Glomerular visceral epithelial cell (primary cell): ENCODE data around the gene CPAMD8.

Experiments
- DNase-seq: peaks from one replicate; pipeline ENCODE4 v3.0.0-alpha.2; 2016; ENCODE audit errors: extremely low spot score

CPAMD8 gene

DNA sequence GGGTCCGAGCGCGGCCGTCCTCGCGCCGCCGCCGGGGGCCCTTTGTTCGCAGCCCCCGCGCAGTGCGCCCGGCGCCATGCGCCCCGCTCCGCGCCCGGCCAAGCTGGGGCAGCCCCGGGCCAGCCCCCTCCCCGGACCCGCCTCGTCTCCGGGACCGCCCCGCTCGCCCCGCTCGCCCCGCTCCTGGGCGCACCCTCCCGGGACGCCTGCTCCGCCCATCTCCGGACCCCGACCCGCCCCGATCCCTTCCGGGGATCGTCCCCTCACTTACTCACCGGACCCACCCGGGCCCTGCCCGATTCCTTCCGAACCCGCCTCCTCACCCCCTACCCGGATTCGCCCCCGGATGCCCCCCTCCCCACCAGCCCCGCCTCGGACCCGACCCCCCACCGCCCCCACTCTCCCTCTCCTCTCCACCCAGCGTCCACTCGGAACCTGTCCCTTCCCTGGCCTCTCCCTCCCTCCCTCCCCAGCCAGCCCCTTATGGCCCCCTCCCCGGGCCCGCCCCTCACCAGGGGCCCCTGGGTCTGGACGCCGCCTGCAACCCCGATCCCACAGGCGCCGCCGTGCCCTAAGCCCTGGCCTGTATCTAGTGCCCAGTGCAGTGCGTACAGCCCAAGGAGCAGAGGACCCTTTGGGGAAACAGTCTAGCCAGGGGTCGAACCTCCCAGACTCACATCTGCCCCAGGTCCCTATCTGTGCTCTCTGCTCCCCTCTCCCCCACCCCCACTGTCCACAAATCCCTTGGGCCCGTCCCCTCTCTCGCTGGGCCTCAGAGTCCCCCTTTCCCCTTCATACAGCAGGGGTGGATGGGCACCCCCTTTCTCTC, at the start of gene CPAMD8:
Gene CPAMD8 (minus strand): TSS at position 105 of the 829 bp plus-strand sequence. CDS start 168 bp downstream, outside the sequence.
- DNase-seq: no peak

DNA sequence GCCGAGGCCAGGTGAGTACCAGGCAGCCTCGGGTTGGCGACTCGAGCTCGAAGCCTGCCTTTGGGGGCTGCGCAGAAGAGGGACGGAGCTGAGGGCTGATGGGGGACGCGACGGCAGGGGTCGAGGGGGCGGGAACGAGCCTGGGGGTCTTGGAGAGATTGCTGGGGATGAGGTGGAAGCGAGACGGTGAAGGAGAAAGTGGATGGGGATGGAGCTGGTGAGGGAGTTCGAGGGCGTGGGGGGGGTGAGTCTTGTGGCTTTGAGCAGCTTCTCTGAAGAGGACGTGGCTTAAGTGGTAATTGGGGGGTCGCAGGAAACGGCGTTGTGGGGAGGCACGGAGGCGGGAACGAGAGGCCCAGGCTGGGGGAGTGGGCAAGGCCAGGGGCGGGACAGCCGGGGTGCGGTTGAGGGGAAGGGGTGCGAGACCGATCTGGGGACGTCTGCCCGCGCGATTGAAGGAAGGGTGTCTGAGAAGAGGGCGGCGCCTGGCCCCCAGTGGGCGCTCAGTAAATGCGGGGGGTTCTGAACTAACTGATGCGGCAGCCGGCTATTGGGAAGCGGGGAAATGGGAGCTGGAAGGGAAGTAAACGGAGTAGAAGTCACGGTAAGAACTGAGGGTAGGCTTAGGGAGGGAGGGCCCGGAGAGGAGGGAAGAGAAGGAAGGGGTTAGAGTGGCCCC, 49.4 kb upstream of the CPAMD8 start:
- peak; percentile 47 for DNase-seq

DNA sequence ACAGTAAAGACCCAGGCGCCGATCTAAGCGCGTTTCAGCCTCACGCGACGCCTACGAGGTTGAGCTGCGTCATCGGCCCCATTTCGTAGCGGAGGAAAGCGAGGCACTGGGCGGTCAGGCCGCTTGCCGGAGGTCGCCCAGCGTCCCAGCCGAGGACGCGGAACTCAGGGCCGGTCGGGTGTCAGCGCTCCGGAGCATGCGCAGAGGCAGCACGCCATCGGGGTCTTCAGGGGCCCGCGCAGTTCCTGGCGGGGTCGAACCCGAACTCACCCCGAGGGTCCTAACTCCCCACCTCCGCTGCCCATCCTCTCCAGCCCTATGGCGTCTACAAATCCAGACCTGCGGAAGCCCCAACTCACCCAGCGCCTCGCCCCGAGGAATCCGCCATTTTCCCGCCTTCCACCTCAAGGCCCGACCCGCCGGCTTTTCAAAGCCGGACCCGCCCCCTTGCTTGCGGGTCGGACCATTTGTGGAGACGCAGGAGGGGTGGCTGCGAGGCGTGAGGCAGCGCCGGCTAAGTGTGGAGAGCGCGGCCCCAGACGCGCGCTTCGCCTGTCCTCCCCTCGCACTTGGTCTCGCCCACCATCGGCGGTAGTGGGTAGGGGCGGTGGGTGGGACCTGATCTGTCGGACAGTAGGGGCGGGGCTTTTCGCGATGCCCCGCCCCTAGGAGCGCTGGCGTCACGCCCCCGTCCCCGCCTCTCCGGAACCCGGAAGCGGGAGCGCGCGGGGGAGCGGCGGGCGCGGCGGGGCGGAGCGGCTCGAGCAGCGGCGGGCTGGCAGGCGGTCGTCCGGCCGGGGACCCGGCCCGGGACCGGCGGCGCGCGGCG, 48.6 kb upstream of the CPAMD8 start, which contains the start of the genes HAUS8 and MYO9B:
Gene HAUS8 (minus strand): TSS at position 418 of the 829 bp plus-strand sequence. CDS start 30 bp downstream, at position 388.
Gene MYO9B (plus strand): TSS at position 743 of the 829 bp plus-strand sequence. CDS start 25,941 bp downstream, outside the sequence.
- peak; percentile 100 for DNase-seq

DNA sequence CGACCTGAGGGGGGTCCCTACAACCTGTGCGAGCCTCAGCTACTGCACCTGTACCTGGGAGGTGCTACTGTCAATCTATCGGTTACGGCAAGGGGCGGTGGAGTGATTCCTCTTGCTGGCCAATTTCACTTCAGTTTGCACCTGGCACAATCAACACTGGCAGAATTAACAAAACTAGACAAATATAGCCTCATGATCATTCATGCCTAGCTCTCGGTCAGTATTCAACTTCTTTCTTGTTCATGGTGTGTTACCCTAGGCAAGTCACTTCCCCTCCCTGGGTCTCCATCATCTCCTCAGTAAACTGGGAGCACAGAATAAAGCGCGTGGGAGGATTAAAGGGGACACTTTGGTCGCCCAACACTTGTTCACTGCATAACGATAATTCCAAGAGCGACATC, 48.0 kb upstream of the CPAMD8 start:
- DNase-seq: no peak

DNA sequence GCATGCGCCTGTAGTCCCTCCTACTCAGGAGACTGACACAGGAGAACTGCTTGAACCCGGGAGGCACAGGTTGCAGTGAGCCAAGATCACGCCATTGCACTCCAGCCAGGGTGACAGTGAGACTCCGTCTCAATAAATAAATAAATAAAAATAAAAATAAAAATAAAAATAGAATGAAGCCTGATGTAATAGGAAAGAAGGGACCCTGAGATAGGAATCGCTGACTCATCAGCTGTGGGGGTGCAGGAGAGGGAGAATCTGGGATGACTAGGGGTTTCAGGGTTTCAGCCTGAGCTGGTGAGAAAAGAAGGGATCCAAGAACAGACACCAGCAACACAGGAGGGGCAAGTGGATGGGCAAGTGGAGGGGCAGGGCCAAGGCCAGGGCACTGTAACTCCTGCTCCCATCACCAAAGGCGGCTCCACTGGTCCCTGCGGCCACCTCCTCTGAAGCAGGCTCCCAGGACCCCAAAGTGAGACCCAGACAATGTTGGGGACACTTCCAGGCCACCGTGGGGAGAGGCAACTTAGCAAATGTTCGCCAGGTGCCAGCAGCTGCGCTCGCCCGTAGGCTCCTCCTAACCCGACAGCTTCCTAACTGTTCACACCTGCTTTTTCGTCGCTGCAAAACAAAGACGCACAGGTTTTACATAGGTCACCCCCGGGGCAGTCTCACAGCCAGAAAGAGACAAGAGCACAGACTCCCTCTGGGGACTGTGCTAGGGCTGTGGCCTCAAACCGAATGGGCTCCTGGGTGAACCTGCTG, 47.4 kb upstream of the CPAMD8 start:
- no peak for DNase-seq

DNA sequence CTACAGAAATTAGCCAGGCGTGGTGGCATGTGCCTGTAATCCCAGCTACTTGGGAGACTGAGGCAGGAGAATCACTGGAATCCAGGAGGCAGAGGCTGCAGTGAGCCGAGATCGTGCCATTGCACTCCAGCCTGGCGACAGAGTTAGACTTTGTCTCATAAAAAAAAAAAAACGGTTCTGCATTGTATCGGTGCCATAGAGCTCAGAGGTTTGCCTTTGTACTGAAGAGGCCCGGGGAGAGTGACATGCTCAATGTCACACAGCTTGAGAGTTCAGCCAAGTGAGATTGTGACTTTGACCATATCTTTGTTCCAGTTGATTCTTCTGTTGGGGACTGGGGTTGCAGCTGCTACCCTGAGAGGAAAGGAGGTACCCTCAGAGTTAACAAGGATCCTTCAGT, 44.3 kb upstream of the CPAMD8 start:
- no peak for DNase-seq

DNA sequence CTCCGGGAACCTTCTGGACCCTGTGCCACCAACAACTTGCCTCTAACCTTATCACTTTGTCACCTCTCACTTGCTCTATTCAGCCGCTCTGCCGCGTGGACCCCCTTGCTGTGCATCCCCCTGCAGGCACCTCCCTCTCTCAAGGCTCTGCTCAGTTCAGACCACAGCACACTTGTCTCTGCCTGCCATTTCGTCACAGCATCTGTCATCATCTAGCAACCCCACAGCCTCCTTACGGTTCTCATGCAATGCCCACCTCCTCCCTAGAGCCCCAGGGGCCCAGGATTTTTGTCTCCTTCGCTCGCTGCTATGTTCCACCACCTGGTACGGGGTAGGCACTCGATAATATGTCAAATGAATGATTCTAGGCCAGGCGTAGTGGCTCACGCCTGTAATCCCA, 43.8 kb upstream of the CPAMD8 start:
- no peak for DNase-seq

DNA sequence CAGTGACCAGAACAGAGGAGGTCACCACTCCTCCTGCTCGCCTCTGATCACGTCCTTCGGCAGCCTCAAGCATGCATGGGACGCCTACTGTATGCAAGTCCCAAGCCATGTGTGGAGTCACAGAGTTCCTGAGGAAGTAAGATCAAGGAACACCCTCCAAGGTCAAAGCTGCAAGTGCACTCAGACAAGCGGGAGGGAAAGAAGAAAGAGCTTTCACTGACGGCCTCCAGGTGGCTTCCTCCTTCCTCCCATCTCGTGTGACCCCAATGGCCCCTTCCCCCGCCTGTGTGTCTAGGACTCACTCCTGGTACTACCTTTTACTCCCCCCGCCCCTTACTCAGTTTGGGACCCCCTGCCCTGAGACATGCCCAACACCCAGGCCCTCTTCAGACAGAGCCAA, 42.6 kb upstream of the CPAMD8 start:
- no peak for DNase-seq

DNA sequence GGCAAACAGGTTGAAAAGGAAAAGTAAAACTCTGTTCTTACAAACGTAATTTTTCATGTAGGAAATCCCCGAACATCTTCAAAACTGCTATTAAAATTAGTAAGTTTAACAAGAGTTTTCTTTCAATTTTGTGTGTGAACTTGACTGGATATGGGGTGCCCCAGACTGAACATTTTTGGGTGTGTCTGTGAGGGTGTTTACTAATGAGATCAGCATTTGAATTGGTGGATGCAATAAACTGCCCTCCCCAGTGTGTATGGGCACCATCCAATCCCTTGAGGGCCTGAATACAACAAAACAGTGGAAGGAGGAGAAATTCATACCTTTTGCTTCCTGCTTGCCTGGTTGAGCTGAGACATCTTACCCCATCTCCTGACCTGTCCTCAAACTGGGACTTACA, 36.8 kb upstream of the CPAMD8 start:
- DNase-seq: no peak

DNA sequence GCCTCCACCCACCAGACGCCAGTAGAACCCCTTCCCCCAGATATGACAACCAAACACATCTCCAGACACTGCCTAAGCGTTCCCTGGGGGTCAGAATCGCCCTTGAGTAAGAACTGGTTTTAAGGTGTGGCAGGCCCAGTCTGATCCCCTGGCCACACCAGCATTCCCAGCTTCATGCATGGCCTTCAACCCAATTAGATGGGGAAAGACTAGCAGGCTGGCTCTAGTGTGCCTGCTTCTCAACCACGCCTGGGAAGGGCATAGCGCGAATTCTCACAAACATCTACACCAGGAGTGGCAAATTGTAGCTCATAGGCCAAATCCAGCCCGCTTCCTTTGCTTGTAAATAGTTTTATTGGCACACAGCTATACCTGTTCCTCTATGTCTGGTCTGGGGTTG, 35.1 kb upstream of the CPAMD8 start:
- no peak for DNase-seq

DNA sequence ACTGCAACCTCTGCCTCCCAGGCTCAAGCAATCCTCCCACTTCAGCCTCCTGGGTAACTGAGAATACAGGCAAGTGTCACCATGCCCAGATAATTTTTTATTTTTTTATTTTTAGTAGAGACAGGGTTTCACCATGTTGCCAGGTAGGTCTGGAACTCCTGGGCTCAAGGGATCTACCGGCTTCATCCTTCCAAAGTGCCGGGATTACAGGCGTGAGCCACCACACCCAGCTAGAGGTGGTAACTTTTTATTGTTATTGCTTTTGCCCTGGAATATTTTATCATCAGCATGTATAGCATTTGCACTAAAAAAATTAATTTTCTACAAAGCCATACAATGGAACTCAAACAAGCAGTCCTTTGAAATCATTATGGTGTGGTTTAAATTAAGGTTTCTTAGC, 34.6 kb upstream of the CPAMD8 start:
- no peak for DNase-seq

DNA sequence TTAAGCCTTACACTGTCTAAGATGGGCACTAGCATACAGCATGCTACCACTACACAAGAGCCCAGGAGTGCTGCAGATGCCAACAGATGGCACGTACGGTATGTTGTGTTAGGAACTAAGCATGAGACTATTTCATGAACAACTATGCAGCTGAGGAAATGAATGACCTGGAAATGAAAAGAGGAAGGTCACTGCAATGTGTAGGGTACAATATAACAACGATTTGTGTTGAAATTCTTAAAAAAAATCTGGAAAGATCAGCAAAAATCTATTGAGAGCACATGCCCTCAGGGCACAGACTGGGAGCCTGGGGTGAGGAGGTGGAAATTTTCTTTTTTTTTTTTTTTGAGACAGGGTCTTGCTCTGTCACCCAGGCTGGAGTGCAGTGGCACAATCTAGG, 34.2 kb upstream of the CPAMD8 start:
- no peak for DNase-seq

DNA sequence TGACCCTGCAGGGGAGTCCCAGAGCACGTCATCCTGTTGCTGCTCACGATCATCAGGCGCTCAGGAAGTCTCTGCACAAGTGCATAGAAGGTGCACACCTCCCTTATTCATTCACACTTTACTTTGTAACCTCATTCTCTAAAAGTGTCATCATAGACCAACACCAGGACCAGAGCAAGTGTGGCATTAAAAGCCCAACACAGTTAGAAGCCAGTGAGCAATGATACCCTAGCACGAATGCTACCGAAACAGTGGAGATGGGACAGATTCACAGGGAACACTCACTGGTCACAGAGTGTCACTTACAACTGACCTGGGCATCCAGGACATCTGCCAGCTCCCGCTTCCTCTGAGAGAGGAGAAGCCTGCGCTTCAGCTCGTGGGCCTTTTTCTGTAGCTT, 31.6 kb upstream of the CPAMD8 start:
- DNase-seq: no peak

DNA sequence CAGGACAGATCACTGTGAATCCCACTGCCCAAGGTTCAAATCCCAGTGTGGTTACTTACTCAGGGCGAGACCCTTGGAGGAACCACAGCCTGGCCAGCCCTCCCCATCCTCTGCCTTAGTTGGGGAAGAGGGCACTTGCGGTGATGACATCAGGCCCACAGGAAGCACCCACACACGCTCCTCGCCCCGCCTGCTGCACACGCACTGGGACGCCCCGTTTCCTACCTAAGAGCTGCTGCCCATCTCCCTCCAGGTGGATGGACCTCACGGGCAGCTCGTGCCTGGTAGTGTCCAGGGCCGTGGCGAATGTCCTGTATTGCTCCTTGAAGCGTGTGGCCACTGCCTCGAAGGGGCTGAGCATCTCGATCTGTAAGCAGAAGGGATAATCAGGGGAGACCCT, 29.0 kb upstream of the CPAMD8 start:
- no peak for DNase-seq

DNA sequence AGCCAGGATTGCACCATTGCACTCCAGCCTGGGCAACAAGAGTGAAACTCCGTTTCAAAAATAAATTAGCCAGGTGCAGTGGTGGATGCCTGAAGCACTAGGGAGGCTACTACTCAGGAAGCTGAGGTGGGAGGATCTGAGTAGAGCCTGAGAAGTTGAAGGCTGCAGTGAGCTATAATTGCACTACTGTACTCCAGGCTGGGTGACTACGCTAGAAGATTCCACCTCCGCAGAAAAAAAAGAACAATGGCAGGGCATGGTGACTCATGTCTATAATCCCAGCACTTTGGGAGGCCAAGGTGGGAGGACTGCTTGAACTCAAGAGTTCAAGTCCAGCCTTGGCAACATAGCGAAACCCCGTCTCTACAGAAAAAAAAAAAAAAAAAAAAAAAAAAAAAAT, 28.1 kb upstream of the CPAMD8 start:
- no peak for DNase-seq

DNA sequence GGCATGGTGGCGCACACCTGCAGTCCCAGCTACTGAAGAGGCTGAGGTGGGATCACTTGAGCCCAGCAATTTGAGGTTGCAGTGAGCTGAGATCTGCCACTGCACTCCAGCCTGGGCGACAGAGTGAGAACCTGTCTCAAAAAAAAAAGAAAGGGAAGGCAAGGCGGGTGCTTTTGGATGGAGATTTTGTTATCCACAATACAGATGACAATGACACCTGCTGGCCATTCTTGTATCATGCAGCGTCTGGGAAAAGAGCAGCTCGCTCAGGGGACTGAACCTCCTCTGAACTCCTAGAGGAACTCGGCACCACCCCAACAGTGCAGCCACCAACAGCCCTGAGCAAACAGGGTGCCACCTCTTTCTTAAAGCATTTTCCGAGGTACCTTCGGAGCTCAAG, 25.8 kb upstream of the CPAMD8 start:
- no peak for DNase-seq

DNA sequence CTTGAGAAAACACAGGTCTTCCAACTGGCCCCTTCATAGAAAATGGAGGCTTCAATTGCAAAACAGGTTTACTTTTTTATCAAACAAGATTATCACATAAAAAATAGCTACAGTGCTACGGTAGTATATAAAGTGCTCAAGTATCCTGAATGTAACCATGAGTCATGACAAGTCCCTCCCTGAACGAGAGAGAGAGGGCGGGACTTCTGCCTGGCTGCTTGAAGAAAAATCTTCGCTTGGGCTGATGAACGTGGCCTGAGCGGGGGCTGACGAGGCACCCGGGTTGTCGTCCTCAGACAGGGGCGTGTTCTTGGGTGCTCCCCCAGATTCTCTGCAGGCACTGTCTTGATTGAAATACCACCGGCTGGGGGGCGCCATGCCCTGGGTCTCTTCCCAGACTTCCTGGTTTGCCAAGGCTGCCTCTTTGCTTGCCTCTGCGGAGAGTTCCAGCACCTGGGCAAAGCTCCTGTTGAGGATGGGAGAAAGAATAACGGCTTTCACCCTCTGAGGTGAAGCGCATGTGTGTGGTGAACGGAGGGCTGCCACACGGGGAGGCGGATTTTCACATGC, 23.2 kb upstream of the CPAMD8 start:
- no peak for DNase-seq

DNA sequence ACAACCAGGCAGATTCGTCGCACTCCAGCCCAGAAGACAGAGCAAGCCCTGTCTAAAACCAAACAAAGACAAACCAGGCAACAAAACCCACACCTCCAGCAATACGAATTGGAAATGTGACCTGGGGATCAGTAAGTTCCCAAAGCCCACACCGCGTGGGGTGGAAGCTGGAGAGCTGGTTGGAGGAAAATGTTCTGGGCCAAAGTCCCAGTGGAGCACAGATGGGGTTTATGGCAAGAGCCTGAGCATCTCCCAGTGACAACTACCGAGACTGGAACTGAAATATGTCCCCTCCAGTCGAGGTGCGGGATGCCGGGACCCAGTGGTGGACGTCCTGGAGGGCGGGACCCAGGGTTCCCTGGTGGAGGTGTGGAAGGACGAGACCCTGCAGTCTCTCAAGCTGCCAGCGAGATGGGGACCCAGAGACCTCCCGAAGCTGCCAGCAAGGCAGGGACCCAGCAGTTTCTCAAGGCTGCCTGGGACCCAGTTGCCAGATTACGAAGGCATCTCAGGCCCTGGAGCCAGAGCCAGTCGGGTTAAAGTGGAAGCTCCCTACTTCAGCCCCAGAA, 22.4 kb upstream of the CPAMD8 start:
- DNase-seq: no peak

DNA sequence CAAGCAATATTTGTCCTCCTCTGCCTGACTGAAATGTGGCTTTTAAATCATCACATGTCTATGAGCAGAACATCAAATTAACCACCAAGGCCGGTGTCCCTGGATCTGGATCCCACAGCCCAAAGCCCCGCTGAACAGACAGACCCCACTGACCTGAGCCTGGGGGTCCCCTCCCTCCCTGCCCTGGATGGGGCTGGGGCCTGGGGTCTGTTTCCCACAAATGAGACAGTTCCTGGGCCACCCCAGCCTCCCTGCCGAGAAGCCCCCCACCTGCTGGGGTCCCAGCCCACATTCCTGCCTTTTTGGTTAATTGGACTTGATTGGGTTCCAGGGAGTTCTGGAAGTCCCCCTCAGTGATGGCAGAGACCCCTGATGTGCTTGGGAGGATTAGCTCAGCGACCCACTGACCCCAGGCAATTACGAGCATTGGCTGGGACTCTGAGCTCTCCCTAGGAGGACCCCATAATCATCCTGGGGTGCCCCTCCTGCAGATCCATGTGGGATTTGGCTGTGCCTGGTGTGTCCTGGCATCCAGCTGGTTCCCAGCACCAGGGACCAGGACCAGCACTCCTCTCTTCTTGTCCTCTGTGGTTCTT, 19.4 kb upstream of the CPAMD8 start:
- no peak for DNase-seq

DNA sequence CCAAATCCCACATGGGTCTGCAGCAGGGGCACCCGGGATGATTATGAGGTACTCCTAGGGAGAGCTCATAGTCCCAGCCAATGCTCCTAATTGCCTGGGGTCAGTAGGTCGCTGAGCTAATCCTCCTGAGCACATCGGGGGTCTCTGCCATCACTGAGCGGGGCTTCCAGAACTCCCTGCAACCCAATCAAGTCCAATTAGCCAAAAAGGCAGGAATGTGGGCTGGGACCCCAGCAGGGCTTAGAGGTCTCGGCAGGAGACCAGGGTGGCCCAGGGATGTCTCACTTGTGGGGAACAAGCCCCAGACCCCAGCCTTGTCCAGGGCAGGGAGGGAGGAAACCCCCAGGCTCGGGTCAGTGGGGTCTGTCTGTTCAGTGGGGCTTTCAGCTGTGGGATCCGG, 17.1 kb upstream of the CPAMD8 start:
- DNase-seq: no peak
